GM12878 (cell line): Measurements from ENCODE around the gene SFI1. TPM values are rescaled to one million over a fixed set of nuclear protein-coding genes. Genes with fewer than 3 reads are reported as not detected.

Experiments used
- ASH2L ChIP-seq: fragments of 300-600, 200-600 bp; sonication (generic); IDR thresholded peaks from 2 replicates; pipeline ENCODE4 v1.6.1; 2017; ENCODE audit warnings: low read depth, mild to moderate bottlenecking, borderline replicate concordance
- E2F8 ChIP-seq: fragments of 450-650 bp; IDR thresholded peaks from 2 replicates; pipeline ENCODE4 v1.6.1; 2018; ENCODE audit warnings: mild to moderate bottlenecking, low read depth, moderate library complexity; ENCODE audit not compliant: partially characterized antibody
- EZH2 ChIP-seq: IDR thresholded peaks from 2 replicates; pipeline ENCODE4 v1.6.1; 2012; ENCODE audit warnings: low read depth, mild to moderate bottlenecking, control low read depth, inconsistent platforms, low read length, borderline replicate concordance; ENCODE audit not compliant: control insufficient read depth
- JUNB ChIP-seq: IDR thresholded peaks from 2 replicates; pipeline ENCODE4 v1.6.1; 2016; ENCODE audit warnings: antibody characterized with exemption, mild to moderate bottlenecking
- MAX ChIP-seq: IDR thresholded peaks from 2 replicates; pipeline ENCODE4 v1.6.1; 2012; ENCODE audit warnings: low read depth, low read length, improper control_type of control experiment
- PAX5 ChIP-seq: IDR thresholded peaks from 2 replicates; pipeline ENCODE4 v1.6.1; 2011; ENCODE audit warnings: low read depth, low read length, borderline replicate concordance
- RELB ChIP-seq: fragments of 450-650 bp; IDR thresholded peaks from 2 replicates; pipeline ENCODE4 v1.6.1; 2017; ENCODE audit warnings: low read depth, mild to moderate bottlenecking, moderate library complexity
- REST ChIP-seq: IDR thresholded peaks from 2 replicates; pipeline ENCODE4 v1.6.1; 2012; ENCODE audit warnings: mild to moderate bottlenecking, low read depth, low read length
- ZBTB33 ChIP-seq: fragments of 450-650 bp; IDR thresholded peaks from 2 replicates; pipeline ENCODE4 v1.6.1; 2017; ENCODE audit warnings: mild to moderate bottlenecking
- polyA plus RNA-seq, 11 experiments: library from polyadenylated mRNA; depleted of rRNA in 4 of 11; unstranded in 6 of 11; stranded (reverse) in 5 of 11; fragments of >200 nt; fragmentation: Nextera tagmentation in 4 of 11; fragmentation: Illumina TruSeq in 1 of 11; extraction: Ambion mirVana in 4 of 11; extraction: Trizol in 1 of 11; gene quantifications; 1 replicate in 1 of 11; 2 replicates in 10 of 11; pipeline versions ENCODE4 v1.2.1 to v1.2.3, GENCODE V29; 2011 to 2016; ENCODE audit warnings: inconsistent platforms in 2 of 11, missing spikeins in 2 of 11, low read depth in 1 of 11
- total RNA-seq, 4 experiments: library from RNA; depleted of rRNA in 3 of 4; stranded (reverse); fragments of >200 nt in 3 of 4; fragmentation: Illumina TruSeq in 1 of 4; extraction: Trizol in 1 of 4; gene quantifications; 2 replicates each; pipeline versions ENCODE4 v1.2.1 to v1.2.3, GENCODE V29; 2013 to 2021
- TF ChIP-seq, protein P1 (sequence below): fragments of 150-350 bp; IDR thresholded peaks from 2 replicates; pipeline ENCODE4 v1.6.1; 2016; ENCODE audit warnings: low read depth, low read length

The SFI1 gene
- total and polyA plus RNA-seq, 10 of the 15 experiments (the other 5 are each of a cell fraction or from before 2014, with no cell fraction given) = 6.3 to 70.1 (median 30.4) TPM

GRCh38 chr22:31490496-31490925 is 5.8 kb upstream of the SFI1 start (continued):
- no peak for TF ChIP-seq REST
- peak; percentile 88 for TF ChIP-seq MAX
- no peak for TF ChIP-seq ASH2L
- TF ChIP-seq EZH2 = no peak
- peak; percentile 82; the same call in 1 of the 2 replicates for TF ChIP-seq PAX5
- TF ChIP-seq ZBTB33 = no peak
- TF ChIP-seq, protein P1, sequence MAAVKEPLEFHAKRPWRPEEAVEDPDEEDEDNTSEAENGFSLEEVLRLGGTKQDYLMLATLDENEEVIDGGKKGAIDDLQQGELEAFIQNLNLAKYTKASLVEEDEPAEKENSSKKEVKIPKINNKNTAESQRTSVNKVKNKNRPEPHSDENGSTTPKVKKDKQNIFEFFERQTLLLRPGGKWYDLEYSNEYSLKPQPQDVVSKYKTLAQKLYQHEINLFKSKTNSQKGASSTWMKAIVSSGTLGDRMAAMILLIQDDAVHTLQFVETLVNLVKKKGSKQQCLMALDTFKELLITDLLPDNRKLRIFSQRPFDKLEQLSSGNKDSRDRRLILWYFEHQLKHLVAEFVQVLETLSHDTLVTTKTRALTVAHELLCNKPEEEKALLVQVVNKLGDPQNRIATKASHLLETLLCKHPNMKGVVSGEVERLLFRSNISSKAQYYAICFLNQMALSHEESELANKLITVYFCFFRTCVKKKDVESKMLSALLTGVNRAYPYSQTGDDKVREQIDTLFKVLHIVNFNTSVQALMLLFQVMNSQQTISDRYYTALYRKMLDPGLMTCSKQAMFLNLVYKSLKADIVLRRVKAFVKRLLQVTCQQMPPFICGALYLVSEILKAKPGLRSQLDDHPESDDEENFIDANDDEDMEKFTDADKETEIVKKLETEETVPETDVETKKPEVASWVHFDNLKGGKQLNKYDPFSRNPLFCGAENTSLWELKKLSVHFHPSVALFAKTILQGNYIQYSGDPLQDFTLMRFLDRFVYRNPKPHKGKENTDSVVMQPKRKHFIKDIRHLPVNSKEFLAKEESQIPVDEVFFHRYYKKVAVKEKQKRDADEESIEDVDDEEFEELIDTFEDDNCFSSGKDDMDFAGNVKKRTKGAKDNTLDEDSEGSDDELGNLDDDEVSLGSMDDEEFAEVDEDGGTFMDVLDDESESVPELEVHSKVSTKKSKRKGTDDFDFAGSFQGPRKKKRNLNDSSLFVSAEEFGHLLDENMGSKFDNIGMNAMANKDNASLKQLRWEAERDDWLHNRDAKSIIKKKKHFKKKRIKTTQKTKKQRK = no peak
- TF ChIP-seq JUNB = peak; percentile 33; the same call in 1 of the 2 replicates
- TF ChIP-seq RELB = peak; percentile 95
- no peak for TF ChIP-seq E2F8
- TF ChIP-seq, all 136 proteins: peak for 73
